ENCODE measurements around the gene MAPKAP1. TPM values are rescaled to one million over a fixed set of nuclear protein-coding genes. Genes with fewer than 3 reads are reported as not detected.

Gene MAPKAP1
- total and polyA plus RNA-seq, 3 experiments from 2014 or later = 64.7 to 119 (median 111) TPM

DNA sequence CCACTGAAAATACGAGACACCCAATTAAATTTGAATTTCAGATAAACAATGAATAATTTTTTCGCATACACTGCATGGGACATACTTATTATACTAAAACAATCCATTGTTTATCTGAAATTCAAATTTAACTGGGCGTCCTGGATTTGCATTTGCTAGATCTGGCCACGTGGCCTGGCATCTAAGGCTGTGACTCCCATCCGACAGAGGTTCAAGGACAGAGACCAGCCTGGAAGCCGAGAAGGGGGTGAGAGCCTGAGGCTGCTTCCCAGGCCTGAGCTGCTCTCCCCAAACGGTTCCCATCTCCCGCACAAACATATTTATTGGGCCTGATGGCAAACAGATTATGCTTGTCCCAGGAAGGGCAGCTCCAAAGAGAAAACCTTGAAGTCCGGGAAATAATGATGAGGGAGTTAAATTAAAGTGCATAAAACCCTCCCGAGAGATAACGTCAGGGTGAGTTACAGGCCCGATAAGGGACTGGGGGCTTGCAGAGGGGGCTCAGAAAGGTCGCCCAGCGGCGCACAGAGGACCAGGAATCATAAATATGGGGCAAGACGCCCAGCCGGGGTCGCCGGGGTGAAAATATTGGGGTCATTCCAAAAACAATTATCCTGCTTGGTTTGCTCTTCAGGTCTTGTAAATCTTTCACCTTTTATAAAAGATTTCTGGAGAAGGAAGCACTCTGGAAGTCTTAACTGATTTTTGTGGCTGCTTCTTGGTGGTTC is 281.7 kb downstream of the MAPKAP1 start:
- no peak for DNase-seq
- H3K36me3 ChIP-seq (ENCODE audit: insufficient read depth, low read length) = no peaks in the 10 kb centered on the region
- Mint-ChIP-seq H3K9me3 (no peaks in the 10 kb centered on the region), H3K27me3 (peaks cover 0 to 3% of the 10 kb centered on the region in 2 donors), H3K27ac (no peak overlapping the region), H3K4me3 (no peak overlapping the region), H3K36me3 (no peaks in the 10 kb centered on the region), H3K4me1 (no peaks in the 10 kb centered on the region)
- no peak overlapping the region for H3K27ac ChIP-seq (ENCODE audit: low read depth, low read length)
- H3K9me3 ChIP-seq (ENCODE audit: low read length) = no peaks in the 10 kb centered on the region
- POLR2A ChIA-PET = no interaction called here
- H3K27me3 ChIP-seq (ENCODE audit: insufficient read depth, low read length, poor library complexity, severe bottlenecking) = no peaks in the 10 kb centered on the region
- H3K4me1 ChIP-seq (ENCODE audit: insufficient read depth, low read length) = no peaks in the 10 kb centered on the region
- no peak overlapping the region for H3K4me3 ChIP-seq (ENCODE audit: low read length)
- CTCF ChIA-PET = no interaction called here

DNA sequence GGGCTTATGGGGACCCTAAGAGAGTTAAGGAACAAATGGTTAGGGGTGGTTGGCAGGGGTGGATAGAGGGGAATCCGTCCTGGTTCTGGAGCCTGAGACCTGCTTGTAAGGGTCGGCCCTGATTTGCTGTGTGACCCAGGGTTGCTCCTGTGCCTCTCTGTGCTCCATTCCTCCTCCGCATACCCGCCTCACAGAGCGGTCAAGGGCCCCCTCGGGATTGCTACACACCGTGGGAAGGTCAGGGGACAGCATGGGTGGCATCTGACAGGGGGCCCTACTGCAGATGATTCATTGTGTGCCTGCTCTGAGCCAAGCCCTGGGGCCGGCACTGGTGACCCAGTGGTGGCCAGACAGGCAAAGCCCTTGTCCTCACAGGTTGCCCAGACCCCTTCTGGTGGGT is 283.0 kb downstream of the MAPKAP1 start:
- H3K4me1 Mint-ChIP-seq = no peaks in the 10 kb centered on the region
- H3K36me3 Mint-ChIP-seq = no peaks in the 10 kb centered on the region
- CTCF ChIA-PET = no interaction called here

DNA sequence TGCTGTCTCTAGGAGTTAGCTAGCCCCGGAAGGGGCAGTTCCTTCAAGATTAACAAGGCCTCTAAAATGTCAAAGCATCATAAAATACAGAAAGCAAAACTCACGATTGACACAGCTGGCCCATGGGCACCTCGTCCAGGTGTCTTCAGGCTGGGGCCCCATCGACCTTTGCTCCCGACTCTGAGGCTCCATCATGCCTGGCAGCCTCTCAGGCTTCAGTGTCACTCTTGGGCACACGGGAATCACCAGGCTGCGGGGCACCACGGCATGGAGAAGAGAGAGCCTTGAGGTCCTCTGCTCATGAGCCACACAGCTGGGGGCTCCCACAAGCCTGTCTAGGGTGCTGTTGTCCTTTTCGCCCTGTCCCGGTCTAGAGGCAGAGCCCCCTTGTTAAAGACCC is 284.2 kb downstream of the MAPKAP1 start:
- H3K9me3 Mint-ChIP-seq = no peaks in the 10 kb centered on the region
- no peak overlapping the region for H3K27ac Mint-ChIP-seq
- Histone ChIP-seq H3K27me3 (ENCODE audit: insufficient read depth, low read length, poor library complexity, severe bottlenecking) (no peaks in the 10 kb centered on the region), H3K4me3 (ENCODE audit: low read length) (no peak overlapping the region), H3K4me1 (ENCODE audit: insufficient read depth, low read length) (no peaks in the 10 kb centered on the region), H3K27ac (ENCODE audit: low read depth, low read length) (no peak overlapping the region), H3K36me3 (ENCODE audit: insufficient read depth, low read length) (no peaks in the 10 kb centered on the region), H3K9me3 (ENCODE audit: low read length) (no peaks in the 10 kb centered on the region)
- CTCF ChIA-PET = interaction anchor here (3.8 kb wide), 1 partner anchor 15 kb away, joined by 10 read pairs; no protein-coding TSS in a partner anchor
- H3K27me3 Mint-ChIP-seq = peaks cover 0 to 3% of the 10 kb centered on the region in 2 donors
- POLR2A ChIA-PET = no interaction called here
- H3K4me3 Mint-ChIP-seq = no peak overlapping the region
- no peaks in the 10 kb centered on the region for H3K4me1 Mint-ChIP-seq
- no peak for DNase-seq
- no peaks in the 10 kb centered on the region for H3K36me3 Mint-ChIP-seq

More for the DNA sequence above, 283.0 kb downstream of the MAPKAP1 start:
- POLR2A ChIA-PET = interaction anchor here (0.5 kb wide), 1 partner anchor 779 kb away, joined by 3 read pairs; no protein-coding TSS in a partner anchor
- no peaks in the 10 kb centered on the region for H3K9me3 Mint-ChIP-seq
- no peaks in the 10 kb centered on the region for H3K27me3 ChIP-seq (ENCODE audit: insufficient read depth, low read length, poor library complexity, severe bottlenecking)
- peaks cover 0 to 3% of the 10 kb centered on the region in 2 donors for H3K27me3 Mint-ChIP-seq
- H3K4me3 Mint-ChIP-seq = no peak overlapping the region
- no peaks in the 10 kb centered on the region for H3K36me3 ChIP-seq (ENCODE audit: insufficient read depth, low read length)
- H3K27ac ChIP-seq (ENCODE audit: low read depth, low read length) = no peak overlapping the region
- no peak overlapping the region for H3K27ac Mint-ChIP-seq
- no peak overlapping the region for H3K4me3 ChIP-seq (ENCODE audit: low read length)
- DNase-seq = no peak
- H3K4me1 ChIP-seq (ENCODE audit: insufficient read depth, low read length) = no peaks in the 10 kb centered on the region
- H3K9me3 ChIP-seq (ENCODE audit: low read length) = no peaks in the 10 kb centered on the region

- Histone ChIP-seq H3K27me3 (ENCODE audit: insufficient read depth, low read length, poor library complexity, severe bottlenecking) (no peaks in the 10 kb centered on the region), H3K27ac (ENCODE audit: low read depth, low read length) (no peak overlapping the region), H3K36me3 (ENCODE audit: insufficient read depth, low read length) (no peaks in the 10 kb centered on the region), H3K4me1 (ENCODE audit: insufficient read depth, low read length) (no peaks in the 10 kb centered on the region), H3K4me3 (ENCODE audit: low read length) (no peak overlapping the region), H3K9me3 (ENCODE audit: low read length) (no peaks in the 10 kb centered on the region)
- Mint-ChIP-seq H3K4me3 (no peak overlapping the region), H3K4me1 (no peaks in the 10 kb centered on the region), H3K27me3 (peaks cover 0 to 3% of the 10 kb centered on the region in 2 donors), H3K9me3 (no peaks in the 10 kb centered on the region), H3K27ac (no peak overlapping the region), H3K36me3 (no peaks in the 10 kb centered on the region)
- CTCF ChIA-PET = interaction anchor here (3.8 kb wide), 1 partner anchor 14 kb away, joined by 10 read pairs; no protein-coding TSS in a partner anchor
- POLR2A ChIA-PET = no interaction called here
- no peak for DNase-seq
Observed at GRCh38 chr9:125421591-125422181, 285.3 kb downstream of the MAPKAP1 start.

- H3K4me3 Mint-ChIP-seq = no peak overlapping the region
- no peak for DNase-seq
- no peaks in the 10 kb centered on the region for H3K36me3 Mint-ChIP-seq
Observed at GRCh38 chr9:125421166-125421565, 285.8 kb downstream of the MAPKAP1 start.

GRCh38 chr9:125418404-125418803 is 288.6 kb downstream of the MAPKAP1 start:
- H3K27me3 Mint-ChIP-seq = peaks cover 0 to 3% of the 10 kb centered on the region in 2 donors
- H3K36me3 Mint-ChIP-seq = no peaks in the 10 kb centered on the region
- no peaks in the 10 kb centered on the region for H3K9me3 Mint-ChIP-seq
- H3K9me3 ChIP-seq (ENCODE audit: low read length) = no peaks in the 10 kb centered on the region
- no peaks in the 10 kb centered on the region for H3K36me3 ChIP-seq (ENCODE audit: insufficient read depth, low read length)
- POLR2A ChIA-PET = no interaction called here
- H3K4me1 Mint-ChIP-seq = no peaks in the 10 kb centered on the region
- H3K27me3 ChIP-seq (ENCODE audit: insufficient read depth, low read length, poor library complexity, severe bottlenecking) = no peaks in the 10 kb centered on the region
- no peak overlapping the region for H3K27ac ChIP-seq (ENCODE audit: low read depth, low read length)
- H3K4me3 ChIP-seq (ENCODE audit: low read length) = no peak overlapping the region
- H3K4me3 Mint-ChIP-seq = no peak overlapping the region
- no peaks in the 10 kb centered on the region for H3K4me1 ChIP-seq (ENCODE audit: insufficient read depth, low read length)
- H3K27ac Mint-ChIP-seq = peak overlapping the region in 1 of 8 donors; percentile 19
- no peak for DNase-seq
- CTCF ChIA-PET = no interaction called here

More at GRCh38 chr9:125421166-125421565, 285.8 kb downstream of the MAPKAP1 start:
- peaks cover 0 to 3% of the 10 kb centered on the region in 2 donors for H3K27me3 Mint-ChIP-seq
- Histone ChIP-seq H3K4me1 (ENCODE audit: insufficient read depth, low read length) (no peaks in the 10 kb centered on the region), H3K4me3 (ENCODE audit: low read length) (no peak overlapping the region), H3K9me3 (ENCODE audit: low read length) (no peaks in the 10 kb centered on the region), H3K36me3 (ENCODE audit: insufficient read depth, low read length) (no peaks in the 10 kb centered on the region), H3K27ac (ENCODE audit: low read depth, low read length) (no peak overlapping the region), H3K27me3 (ENCODE audit: insufficient read depth, low read length, poor library complexity, severe bottlenecking) (no peaks in the 10 kb centered on the region)
- no peaks in the 10 kb centered on the region for H3K9me3 Mint-ChIP-seq
- ChIA-PET CTCF (interaction anchor here (3.8 kb wide), 1 partner anchor 13 kb away, joined by 10 read pairs; no protein-coding TSS in a partner anchor), POLR2A (interaction anchor here (0.7 kb wide), 1 partner anchor 315 kb away, joined by 3 read pairs; no protein-coding TSS in a partner anchor)
- H3K4me1 Mint-ChIP-seq = no peaks in the 10 kb centered on the region
- H3K27ac Mint-ChIP-seq = no peak overlapping the region

DNA sequence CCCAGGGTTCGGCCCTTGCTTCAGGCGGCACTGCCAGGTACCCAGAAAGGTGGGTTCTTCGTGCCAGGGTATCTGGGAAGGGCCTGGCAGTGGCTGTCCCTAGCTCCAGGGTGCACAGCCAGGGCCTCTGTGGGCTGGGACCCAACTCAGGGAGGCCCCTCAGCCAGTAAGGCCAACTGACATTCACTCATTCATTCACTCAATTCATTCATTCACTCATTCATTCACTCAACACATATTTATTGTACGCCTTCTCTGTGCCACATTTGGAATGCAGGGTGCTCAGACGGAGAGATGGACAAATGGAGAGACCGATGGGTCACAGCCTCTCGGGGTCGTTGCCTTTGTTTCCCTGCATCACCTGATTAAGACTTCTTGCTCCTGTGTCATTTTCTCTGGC is 290.5 kb downstream of the MAPKAP1 start:
- no peaks in the 10 kb centered on the region for H3K27me3 ChIP-seq (ENCODE audit: insufficient read depth, low read length, poor library complexity, severe bottlenecking)
- ChIA-PET POLR2A (no interaction called here), CTCF (interaction anchor here (1.2 kb wide), 1 partner anchor 8 kb away, joined by 6 read pairs; no protein-coding TSS in a partner anchor)
- no peak for DNase-seq
- H3K4me3 ChIP-seq (ENCODE audit: low read length) = no peak overlapping the region
- peaks cover 0 to 1% of the 10 kb centered on the region in 2 donors for H3K27me3 Mint-ChIP-seq
- no peaks in the 10 kb centered on the region for H3K9me3 Mint-ChIP-seq
- no peak overlapping the region for H3K4me3 Mint-ChIP-seq
- no peak overlapping the region for H3K27ac Mint-ChIP-seq
- no peaks in the 10 kb centered on the region for H3K36me3 Mint-ChIP-seq
- H3K9me3 ChIP-seq (ENCODE audit: low read length) = no peaks in the 10 kb centered on the region
- no peak overlapping the region for H3K27ac ChIP-seq (ENCODE audit: low read depth, low read length)
- H3K4me1 ChIP-seq (ENCODE audit: insufficient read depth, low read length) = no peaks in the 10 kb centered on the region
- H3K36me3 ChIP-seq (ENCODE audit: insufficient read depth, low read length) = no peaks in the 10 kb centered on the region
- H3K4me1 Mint-ChIP-seq = no peaks in the 10 kb centered on the region

Measured in CD8-positive, alpha-beta memory T cell (primary cell).